ENCODE measurements around the gene FGD4. TPM values are rescaled to one million over a fixed set of nuclear protein-coding genes. Genes with fewer than 3 reads are reported as not detected.
A peak's percentile ranks its signal among the peaks of the same experiment; 100 is the strongest.

Gene FGD4
- total RNA-seq, 4 donors from 2014 or later: 13.8 to 34.6 (median 20.8) TPM

DNA sequence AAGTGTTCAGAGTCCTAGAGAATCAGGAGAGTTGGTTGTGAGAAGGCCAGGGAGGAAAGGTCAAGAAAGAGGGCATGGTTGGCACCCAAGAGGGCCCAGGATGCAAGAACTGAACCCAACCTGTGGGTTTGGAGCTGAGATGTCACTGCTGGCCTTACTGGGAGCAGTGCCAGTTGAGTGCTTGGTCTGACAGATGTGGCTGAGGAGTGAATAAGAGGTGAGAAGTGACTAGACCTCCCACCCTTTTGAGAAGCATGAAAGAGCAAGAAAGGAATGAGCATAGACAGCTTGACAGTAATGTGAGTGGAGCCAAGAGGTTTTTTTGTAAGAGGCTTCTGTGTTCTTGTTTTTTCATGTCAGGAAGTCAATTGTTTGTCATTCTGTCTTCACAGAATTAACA lies 95.3 kb downstream of the FGD4 start:
- intact Hi-C loops (cut with DNase I; ENCODE audit: low total_unique reads): no loop called here
- no peak overlapping the region for H3K4me3 ChIP-seq
- H3K36me3 ChIP-seq: no peaks in the 10 kb centered on the region
- no peaks in the 10 kb centered on the region for H3K9me3 ChIP-seq
- TF ChIP-seq POLR2A (IDR thresholded peaks at IDR 0.05) (no peak), CTCF (IDR thresholded peaks at IDR 0.05) (no peak)
- no peak for DNase-seq
- H3K27ac ChIP-seq: no peak overlapping the region
- H3K27me3 ChIP-seq: no peaks in the 10 kb centered on the region
- H3K4me1 ChIP-seq: no peaks in the 10 kb centered on the region

DNA sequence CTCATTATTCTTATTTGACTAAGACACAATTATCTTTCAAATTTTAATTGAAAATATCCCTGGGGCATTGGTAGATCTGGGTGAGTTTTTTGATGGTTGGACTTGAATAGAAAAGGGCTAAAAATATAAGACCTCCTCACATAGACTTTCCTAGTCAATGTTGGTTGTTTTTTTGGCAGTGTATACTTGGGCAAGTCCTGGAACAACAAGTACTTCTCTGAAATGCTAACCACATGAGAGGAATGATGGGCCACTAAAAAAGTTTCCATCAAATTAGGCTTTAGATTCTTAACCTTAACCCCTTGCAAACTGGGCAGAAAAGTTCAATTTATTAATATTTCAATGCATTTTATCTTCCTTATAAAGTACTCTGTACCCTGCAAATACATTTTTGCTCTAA lies 97.6 kb downstream of the FGD4 start:
- Histone ChIP-seq H3K27ac (no peak overlapping the region), H3K27me3 (no peaks in the 10 kb centered on the region)
- intact Hi-C loops (cut with DNase I; ENCODE audit: low total_unique reads): no loop called here

DNA sequence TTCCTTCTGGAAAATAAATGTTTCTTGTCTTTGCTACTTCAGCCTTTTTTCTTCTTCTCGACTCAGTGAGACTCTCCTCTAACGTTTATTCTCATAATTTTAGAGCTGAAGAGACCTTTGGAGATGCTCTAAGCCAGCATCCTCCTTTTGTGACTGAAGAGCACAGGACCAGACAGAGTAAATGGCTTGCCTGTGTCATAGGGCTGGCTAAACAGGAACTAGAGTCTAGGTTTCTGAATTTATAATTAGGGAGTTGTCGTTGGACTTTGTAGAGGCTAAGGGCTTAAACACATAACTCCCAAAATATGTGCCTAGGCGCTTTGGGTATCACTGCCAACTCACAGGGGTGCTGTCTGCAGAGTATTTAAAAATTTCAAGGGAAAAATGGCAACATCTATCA lies 98.5 kb downstream of the FGD4 start:
- DNase-seq: no peak
- no peaks in the 10 kb centered on the region for H3K27me3 ChIP-seq
- TF ChIP-seq POLR2A (IDR thresholded peaks at IDR 0.05) (no peak), CTCF (IDR thresholded peaks at IDR 0.05) (no peak)
- no peak overlapping the region for H3K27ac ChIP-seq
- no peaks in the 10 kb centered on the region for H3K4me1 ChIP-seq
- no peaks in the 10 kb centered on the region for H3K9me3 ChIP-seq
- H3K36me3 ChIP-seq: no peaks in the 10 kb centered on the region
- no peak overlapping the region for H3K4me3 ChIP-seq
- intact Hi-C loops (cut with DNase I; ENCODE audit: low total_unique reads): no loop called here

More for the DNA sequence above, 97.6 kb downstream of the FGD4 start:
- TF ChIP-seq POLR2A (IDR thresholded peaks at IDR 0.05): no peak
- TF ChIP-seq CTCF (IDR thresholded peaks at IDR 0.05): no peak
- DNase-seq: no peak
- H3K9me3 ChIP-seq: no peaks in the 10 kb centered on the region
- no peak overlapping the region for H3K4me3 ChIP-seq
- H3K36me3 ChIP-seq: no peaks in the 10 kb centered on the region
- no peaks in the 10 kb centered on the region for H3K4me1 ChIP-seq

- no peaks in the 10 kb centered on the region for H3K4me1 ChIP-seq
Measured at GRCh38 chr12:32499048-32499447, 99.7 kb downstream of the FGD4 start.

DNA sequence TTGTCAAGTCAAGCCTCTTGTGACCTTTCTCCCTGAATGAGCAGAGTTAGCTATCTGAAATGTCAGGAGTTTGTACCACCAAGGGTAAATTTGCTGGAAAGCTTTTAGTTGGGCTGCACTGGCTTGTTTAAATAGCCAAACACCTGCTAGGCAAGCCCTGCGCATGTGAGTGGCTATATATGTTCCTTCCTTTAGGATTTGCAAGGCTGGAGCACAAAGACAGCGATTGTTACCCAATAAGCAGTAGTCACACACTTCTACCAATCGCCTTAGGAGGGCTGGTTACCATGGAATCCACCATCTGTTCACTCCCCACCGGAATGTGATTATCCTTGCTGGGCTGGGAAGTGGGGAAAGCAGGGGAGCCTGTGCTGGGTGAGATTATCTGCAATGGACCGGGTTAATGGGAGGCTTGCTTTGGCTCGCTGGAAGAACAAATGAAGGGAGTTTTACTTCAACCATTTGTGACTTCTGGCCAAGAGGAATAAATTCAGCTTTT lies 102.5 kb downstream of the FGD4 start:
- DNase-seq: peak; percentile 22 to 28
- no peaks in the 10 kb centered on the region for H3K36me3 ChIP-seq
- intact Hi-C loops (cut with DNase I; ENCODE audit: low total_unique reads): no loop called here
- H3K27ac ChIP-seq: peak overlapping the region; percentile 26 to 28
- H3K4me1 ChIP-seq: no peaks in the 10 kb centered on the region
- H3K27me3 ChIP-seq: no peaks in the 10 kb centered on the region
- no peak for TF ChIP-seq CTCF (IDR thresholded peaks at IDR 0.05)
- no peak for TF ChIP-seq POLR2A (IDR thresholded peaks at IDR 0.05)
- H3K9me3 ChIP-seq: no peaks in the 10 kb centered on the region
- H3K4me3 ChIP-seq: peak overlapping the region in 1 of 2 donors; percentile 26

More at GRCh38 chr12:32499048-32499447, 99.7 kb downstream of the FGD4 start:
- Histone ChIP-seq H3K36me3 (no peaks in the 10 kb centered on the region), H3K27ac (no peak overlapping the region), H3K27me3 (no peaks in the 10 kb centered on the region), H3K4me3 (no peak overlapping the region), H3K9me3 (no peaks in the 10 kb centered on the region)
- intact Hi-C loops (cut with DNase I; ENCODE audit: low total_unique reads): no loop called here
- no peak for DNase-seq
- TF ChIP-seq CTCF (IDR thresholded peaks at IDR 0.05): no peak
- no peak for TF ChIP-seq POLR2A (IDR thresholded peaks at IDR 0.05)
